ENCODE data around the gene STX3.
"Not testable (repeated sequence)": the region's sequence is repeated elsewhere in the genome, so short reads cannot be mapped to it uniquely, and the experiment has no call there.

- TF ChIP-seq CTCF (IDR thresholded peaks at IDR 0.05; ENCODE audit: poor library complexity, severe bottlenecking); POLR2AphosphoS5 (IDR thresholded peaks at IDR 0.05); MXI1 (conservative IDR thresholded peaks at IDR 0.05; ENCODE audit: poor library complexity, severe bottlenecking); EZH2 (IDR thresholded peaks at IDR 0.05; ENCODE audit: borderline replicate concordance, insufficient read depth, low read length, poor library complexity, severe bottlenecking): not testable (repeated sequence)
Measured at GRCh38 chr11:59849551-59849950, 94.4 kb downstream of the STX3 start.

Data from neural cell (in vitro differentiated cells).